Measurements from ENCODE around the gene KLHL4. TPM values are rescaled to one million over a fixed set of nuclear protein-coding genes. Genes with fewer than 3 reads are reported as not detected.

Gene KLHL4
- total and polyA plus RNA-seq, 10 of the 15 experiments (the other 5 are each of a cell fraction or from before 2014, with no cell fraction given), result 0.03 TPM; not detected in 8

DNA sequence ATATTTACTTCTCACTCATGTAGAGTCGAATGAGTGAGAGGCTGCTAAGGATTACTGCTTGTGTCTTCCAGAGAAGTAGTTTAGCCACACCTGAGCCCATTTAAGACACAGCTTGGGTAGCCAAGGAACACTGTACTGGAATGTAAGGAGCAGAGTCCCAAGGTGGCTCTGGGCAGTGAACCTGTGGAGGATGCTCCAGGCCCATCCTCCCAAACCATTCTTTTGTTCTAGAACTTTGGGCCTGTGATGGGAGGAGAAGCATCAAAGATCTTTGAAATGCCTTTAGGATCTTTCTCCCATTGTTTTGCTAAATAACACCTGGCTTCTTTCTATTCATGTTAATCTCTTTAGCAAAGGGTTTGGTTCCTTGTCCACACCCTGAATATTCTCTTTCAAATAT, 162.2 kb downstream of the KLHL4 start:
- in situ Hi-C loops (cut with MboI) (no loop called here), intact Hi-C loops (cut with micrococcal nuclease; ENCODE audit: unreplicated experiment) (no loop called here)
- TF ChIP-seq JUNB (IDR thresholded peaks at IDR 0.05) (no peak), SMAD1 (IDR thresholded peaks at IDR 0.05; ENCODE audit: low read depth, partially characterized antibody) (no peak), RUNX3 (IDR thresholded peaks at IDR 0.05; ENCODE audit: low read length) (no peak), KAT2A (conservative IDR thresholded peaks at IDR 0.05; ENCODE audit: control insufficient read depth, low read depth, low read length) (no peak), FOXM1 (IDR thresholded peaks at IDR 0.05; ENCODE audit: low read depth, low read length) (no peak)
- TF ChIP-seq, protein P1, sequence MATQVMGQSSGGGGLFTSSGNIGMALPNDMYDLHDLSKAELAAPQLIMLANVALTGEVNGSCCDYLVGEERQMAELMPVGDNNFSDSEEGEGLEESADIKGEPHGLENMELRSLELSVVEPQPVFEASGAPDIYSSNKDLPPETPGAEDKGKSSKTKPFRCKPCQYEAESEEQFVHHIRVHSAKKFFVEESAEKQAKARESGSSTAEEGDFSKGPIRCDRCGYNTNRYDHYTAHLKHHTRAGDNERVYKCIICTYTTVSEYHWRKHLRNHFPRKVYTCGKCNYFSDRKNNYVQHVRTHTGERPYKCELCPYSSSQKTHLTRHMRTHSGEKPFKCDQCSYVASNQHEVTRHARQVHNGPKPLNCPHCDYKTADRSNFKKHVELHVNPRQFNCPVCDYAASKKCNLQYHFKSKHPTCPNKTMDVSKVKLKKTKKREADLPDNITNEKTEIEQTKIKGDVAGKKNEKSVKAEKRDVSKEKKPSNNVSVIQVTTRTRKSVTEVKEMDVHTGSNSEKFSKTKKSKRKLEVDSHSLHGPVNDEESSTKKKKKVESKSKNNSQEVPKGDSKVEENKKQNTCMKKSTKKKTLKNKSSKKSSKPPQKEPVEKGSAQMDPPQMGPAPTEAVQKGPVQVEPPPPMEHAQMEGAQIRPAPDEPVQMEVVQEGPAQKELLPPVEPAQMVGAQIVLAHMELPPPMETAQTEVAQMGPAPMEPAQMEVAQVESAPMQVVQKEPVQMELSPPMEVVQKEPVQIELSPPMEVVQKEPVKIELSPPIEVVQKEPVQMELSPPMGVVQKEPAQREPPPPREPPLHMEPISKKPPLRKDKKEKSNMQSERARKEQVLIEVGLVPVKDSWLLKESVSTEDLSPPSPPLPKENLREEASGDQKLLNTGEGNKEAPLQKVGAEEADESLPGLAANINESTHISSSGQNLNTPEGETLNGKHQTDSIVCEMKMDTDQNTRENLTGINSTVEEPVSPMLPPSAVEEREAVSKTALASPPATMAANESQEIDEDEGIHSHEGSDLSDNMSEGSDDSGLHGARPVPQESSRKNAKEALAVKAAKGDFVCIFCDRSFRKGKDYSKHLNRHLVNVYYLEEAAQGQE (IDR thresholded peaks at IDR 0.05; ENCODE audit: low read depth, low read length), result no peak
- H3K9ac ChIP-seq (ENCODE audit: control insufficient read depth, insufficient read depth, low read length), result no peak overlapping the region
- no peaks in the 10 kb centered on the region for H3K9me3 ChIP-seq (replicated peaks; ENCODE audit: control insufficient read depth, insufficient read depth, low read length)
- no peak overlapping the region for H3K27ac ChIP-seq (ENCODE audit: control insufficient read depth, insufficient read depth)
- ChIA-PET CTCF (no interaction called here), POLR2A (no interaction called here), SMC1A (ENCODE audit: uncharacterized antibody, unreplicated experiment) (no interaction called here), RAD21 (ENCODE audit: unreplicated experiment) (no interaction called here)
- H3K27me3 ChIP-seq (replicated peaks in 1 of 2; ENCODE audit: control insufficient read depth in 2 of 2, insufficient read depth in 2 of 2, low read length in 1 of 2), result no peaks in the 10 kb centered on the region
- no peaks in the 10 kb centered on the region for H4K20me1 ChIP-seq (ENCODE audit: control insufficient read depth, insufficient read depth)
- H2AFZ ChIP-seq (ENCODE audit: control insufficient read depth, low read depth, low read length), result no peak overlapping the region
- no peak for DNase-seq (ENCODE audit: low read depth, low spot score)
- no peaks in the 10 kb centered on the region for H3K79me2 ChIP-seq (ENCODE audit: control insufficient read depth, insufficient read depth, low read length)
- H3K4me2 ChIP-seq (ENCODE audit: control insufficient read depth, insufficient read depth), result no peak overlapping the region
- no TSS peak for BruUV-seq (replicated peaks)
- WGBS (ENCODE audit: insufficient coverage, insufficient replicate concordance, low lambda C conversion rate, missing lambda C conversion rate), result 0% methylated on average over 1 of the region's 1 CpG
- no peak overlapping the region for H3K4me3 ChIP-seq
- H3K36me3 ChIP-seq (ENCODE audit: control insufficient read depth in 2 of 2, insufficient read depth in 2 of 2, low read length in 1 of 2), result no peaks in the 10 kb centered on the region
- no peak for ATAC-seq
- FAIRE-seq, result no peak
- no peaks in the 10 kb centered on the region for H3K4me1 ChIP-seq (ENCODE audit: control insufficient read depth, insufficient read depth, low read length)
